Breast epithelium (tissue), 3 donors: ENCODE data around the gene MATN4.
A peak's percentile ranks its signal among the peaks of the same experiment; 100 is the strongest.

ENCODE experiments used
- POLR2A ChIP-seq: fragments of 450-650 bp; IDR thresholded peaks from one replicate; pipeline ENCODE4 v1.6.1; 2016; ENCODE audit warnings: antibody characterized with exemption, mild to moderate bottlenecking, moderate library complexity
- POLR2AphosphoS5 ChIP-seq, 3 donors: sonication (generic); formaldehyde crosslinking; IDR thresholded peaks; one replicate each; pipeline ENCODE4 v1.6.1; 2017; ENCODE audit warnings: antibody characterized with exemption in 3 of 3
- TF ChIP-seq, protein P1 (sequence below), 3 donors: fragments of 450-650 bp; IDR thresholded peaks; one replicate each; pipeline ENCODE4 v1.5.1; 2016 to 2017; ENCODE audit warnings: antibody characterized with exemption in 3 of 3, mild to moderate bottlenecking in 3 of 3, moderate library complexity in 3 of 3

- TF ChIP-seq, protein P1, sequence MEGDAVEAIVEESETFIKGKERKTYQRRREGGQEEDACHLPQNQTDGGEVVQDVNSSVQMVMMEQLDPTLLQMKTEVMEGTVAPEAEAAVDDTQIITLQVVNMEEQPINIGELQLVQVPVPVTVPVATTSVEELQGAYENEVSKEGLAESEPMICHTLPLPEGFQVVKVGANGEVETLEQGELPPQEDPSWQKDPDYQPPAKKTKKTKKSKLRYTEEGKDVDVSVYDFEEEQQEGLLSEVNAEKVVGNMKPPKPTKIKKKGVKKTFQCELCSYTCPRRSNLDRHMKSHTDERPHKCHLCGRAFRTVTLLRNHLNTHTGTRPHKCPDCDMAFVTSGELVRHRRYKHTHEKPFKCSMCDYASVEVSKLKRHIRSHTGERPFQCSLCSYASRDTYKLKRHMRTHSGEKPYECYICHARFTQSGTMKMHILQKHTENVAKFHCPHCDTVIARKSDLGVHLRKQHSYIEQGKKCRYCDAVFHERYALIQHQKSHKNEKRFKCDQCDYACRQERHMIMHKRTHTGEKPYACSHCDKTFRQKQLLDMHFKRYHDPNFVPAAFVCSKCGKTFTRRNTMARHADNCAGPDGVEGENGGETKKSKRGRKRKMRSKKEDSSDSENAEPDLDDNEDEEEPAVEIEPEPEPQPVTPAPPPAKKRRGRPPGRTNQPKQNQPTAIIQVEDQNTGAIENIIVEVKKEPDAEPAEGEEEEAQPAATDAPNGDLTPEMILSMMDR (IDR thresholded peaks at IDR 0.05), result no peak
- TF ChIP-seq POLR2A (peak; percentile 95), POLR2AphosphoS5 (IDR thresholded peaks at IDR 0.05) (peak; percentile 98 to 99 (median 99))
These were observed 40.1 kb upstream of the MATN4 start, which contains the start of gene SDC4 for GRCh38 chr20:45347936-45348778.
